Peyer's patch (tissue), 4 donors: ENCODE measurements around the gene PDZK1IP1. TPM values are rescaled to one million over a fixed set of nuclear protein-coding genes. Genes with fewer than 3 reads are reported as not detected.
"Not testable (repeated sequence)": the region's sequence is repeated elsewhere in the genome, so short reads cannot be mapped to it uniquely, and the experiment has no call there.

Experiments
- DNase-seq, 3 donors: peaks; one replicate each; pipeline ENCODE4 v3.0.0-alpha.2; 2017 to 2019
- H3K27ac ChIP-seq, 4 donors: fragments of 200-600 bp; sonication (generic); one replicate each; pipeline ENCODE4 v1.5.1; 2016 to 2019
- H3K27me3 ChIP-seq, 2 donors: fragments of 200-600 bp; sonication (generic); one replicate each; pipeline ENCODE4 v1.5.1; 2019
- H3K36me3 ChIP-seq, 3 donors: fragments of 200-600 bp; sonication (generic); one replicate each; pipeline ENCODE4 v1.5.1; 2016 to 2019
- H3K4me1 ChIP-seq, 4 donors: fragments of 200-600 bp; sonication (generic); one replicate each; pipeline ENCODE4 v1.5.1; 2016 to 2019
- H3K4me3 ChIP-seq, 4 donors: fragments of 200-600 bp; sonication (generic); 1 replicate in 3 of 4; 2 replicates in 1 of 4; pipeline ENCODE4 v1.5.1; 2016 to 2019; ENCODE audit warnings: mild to moderate bottlenecking in 1 of 4
- H3K9me3 ChIP-seq, 4 donors: fragments of 200-600 bp; sonication (generic); one replicate each; pipeline ENCODE4 v1.5.1; 2016 to 2019; ENCODE audit warnings: mild to moderate bottlenecking in 1 of 4
- CTCF ChIP-seq, 6 experiments: fragments of 450-650 bp in 4 of 6; fragments of 200-600 bp in 2 of 6; sonication (generic) in 1 of 6; IDR thresholded peaks; one replicate each; pipeline ENCODE4 v1.5.1; 2017 to 2019; ENCODE audit warnings: antibody characterized with exemption in 6 of 6, mild to moderate bottlenecking in 3 of 6, moderate library complexity in 1 of 6
- POLR2A ChIP-seq, 2 donors: fragments of 450-650 bp; IDR thresholded peaks; one replicate each; pipeline ENCODE4 v1.5.1; 2017; ENCODE audit warnings: antibody characterized with exemption in 2 of 2, mild to moderate bottlenecking in 2 of 2, moderate library complexity in 2 of 2
- total RNA-seq, 4 donors: library from RNA; depleted of rRNA; stranded (reverse); fragments of >200 nt; gene quantifications; one replicate each; pipeline ENCODE4 v1.1.0, GENCODE V29; 2016

PDZK1IP1 gene
- total RNA-seq, 4 donors from 2014 or later: 5.8 to 224 (median 104) TPM

DNA sequence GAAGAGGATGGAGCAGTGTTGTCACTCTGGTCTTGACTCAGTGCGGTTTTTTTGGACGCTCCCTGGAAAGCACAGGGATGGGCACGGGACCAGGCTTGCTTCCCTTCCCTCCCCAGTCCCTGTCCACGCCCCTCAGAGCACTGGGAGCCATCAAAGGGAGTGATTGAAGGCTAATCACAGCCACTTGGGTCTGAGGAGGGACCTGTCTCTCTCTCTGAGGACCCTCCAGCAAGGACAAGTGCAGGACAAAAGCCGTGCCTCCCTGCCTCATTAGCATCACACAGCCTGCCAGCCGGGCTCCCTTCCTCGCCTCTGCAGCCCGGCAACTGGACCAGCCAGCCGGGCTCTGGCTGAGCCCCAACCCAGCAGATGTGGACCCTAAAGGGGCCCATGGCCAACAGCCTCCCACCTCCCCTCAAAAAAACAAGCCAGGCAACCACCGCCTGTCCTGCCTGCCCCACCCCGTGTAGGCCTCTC lies 18.6 kb upstream of the PDZK1IP1 start:
- H3K27ac ChIP-seq: no peak overlapping the region

DNA sequence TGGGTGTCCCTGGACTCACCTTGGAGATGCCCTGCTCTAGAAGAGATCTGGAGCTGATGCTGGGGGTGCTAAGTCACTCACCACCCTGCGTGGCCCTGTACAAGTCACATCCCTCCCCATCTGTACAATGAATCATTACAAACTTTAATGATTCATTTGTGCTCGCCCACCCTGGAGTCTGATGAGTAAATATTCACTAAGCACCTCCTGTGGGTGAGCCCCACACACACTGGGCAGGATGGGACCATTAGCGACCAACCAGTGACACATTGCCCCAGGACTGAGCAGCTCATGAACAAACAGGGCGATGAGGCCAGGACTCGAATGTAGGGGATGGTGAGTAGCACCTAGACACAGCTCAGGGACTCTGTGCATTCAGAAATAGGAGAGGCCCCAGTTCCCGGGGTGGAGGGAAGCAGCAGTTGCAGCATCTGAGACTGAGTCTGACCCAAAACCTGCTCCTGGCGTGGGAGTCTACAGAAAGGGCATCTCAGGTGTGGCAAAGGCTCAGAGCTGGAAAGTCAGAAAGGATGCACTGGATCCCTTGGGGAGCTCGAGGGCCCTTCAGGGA lies 18.1 kb upstream of the PDZK1IP1 start:
- Histone ChIP-seq H3K27me3 (no peaks in the 10 kb centered on the region), H3K9me3 (no peaks in the 10 kb centered on the region), H3K4me1 (no peaks in the 10 kb centered on the region), H3K36me3 (no peaks in the 10 kb centered on the region), H3K27ac (no peak overlapping the region), H3K4me3 (no peak overlapping the region)
- TF ChIP-seq CTCF (IDR thresholded peaks at IDR 0.05): no peak
- no peak for TF ChIP-seq POLR2A (IDR thresholded peaks at IDR 0.05)
- no peak for DNase-seq

More for the DNA sequence above, 18.6 kb upstream of the PDZK1IP1 start:
- Histone ChIP-seq H3K4me1 (no peaks in the 10 kb centered on the region), H3K36me3 (no peaks in the 10 kb centered on the region), H3K27me3 (no peaks in the 10 kb centered on the region), H3K9me3 (no peaks in the 10 kb centered on the region), H3K4me3 (no peak overlapping the region)
- TF ChIP-seq POLR2A (IDR thresholded peaks at IDR 0.05) (no peak), CTCF (IDR thresholded peaks at IDR 0.05) (no peak)
- DNase-seq: no peak

DNA sequence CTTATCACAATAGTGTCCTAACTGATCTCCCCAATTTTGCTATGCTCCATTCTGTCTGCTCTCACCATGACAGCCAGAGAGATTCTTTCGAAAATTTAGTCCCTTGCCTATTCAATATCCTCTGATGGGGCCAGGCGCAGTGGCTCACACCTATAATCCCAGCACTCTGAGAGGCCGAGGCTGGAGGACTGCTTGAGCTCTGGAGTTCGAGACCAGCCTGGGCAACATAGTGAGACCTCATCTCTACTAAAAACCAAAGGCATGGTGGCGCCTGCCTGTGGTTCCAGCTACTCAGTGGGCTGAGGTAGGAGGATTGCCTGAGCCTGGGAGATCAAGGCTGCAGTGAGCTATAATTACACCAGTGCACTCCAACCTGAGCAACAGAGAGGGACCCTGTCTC lies 16.1 kb upstream of the PDZK1IP1 start:
- no peak overlapping the region for H3K4me3 ChIP-seq
- DNase-seq: no peak
- TF ChIP-seq POLR2A (IDR thresholded peaks at IDR 0.05) (no peak), CTCF (IDR thresholded peaks at IDR 0.05) (no peak)
- no peaks in the 10 kb centered on the region for H3K36me3 ChIP-seq
- no peaks in the 10 kb centered on the region for H3K27me3 ChIP-seq
- H3K9me3 ChIP-seq: no peaks in the 10 kb centered on the region
- no peaks in the 10 kb centered on the region for H3K4me1 ChIP-seq
- no peak overlapping the region for H3K27ac ChIP-seq

DNA sequence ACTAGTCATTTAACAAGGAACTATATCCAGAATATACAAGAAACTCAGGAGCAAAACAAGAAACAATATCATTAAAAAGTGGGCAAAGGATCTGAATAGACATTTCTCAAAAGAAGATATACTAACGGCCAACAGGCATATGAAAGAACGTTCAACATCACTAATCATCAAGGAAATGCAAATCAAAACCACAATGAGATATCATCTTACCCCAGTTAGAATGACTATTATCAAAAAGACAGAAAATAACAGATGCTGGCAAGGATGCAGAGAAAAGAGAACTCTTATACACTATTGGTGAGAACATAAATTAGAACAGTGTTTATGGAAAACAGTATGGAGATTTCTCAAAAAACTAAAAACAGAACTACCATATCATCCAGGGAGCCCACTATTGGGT lies 13.7 kb upstream of the PDZK1IP1 start:
- H3K27me3 ChIP-seq, H3K27ac ChIP-seq, H3K36me3 ChIP-seq, H3K9me3 ChIP-seq, H3K4me3 ChIP-seq, DNase-seq, H3K4me1 ChIP-seq: not testable (repeated sequence)

GRCh38 chr1:47201179-47201578 lies 11.3 kb upstream of the PDZK1IP1 start:
- Histone ChIP-seq H3K9me3 (no peaks in the 10 kb centered on the region), H3K4me3 (no peak overlapping the region), H3K36me3 (no peaks in the 10 kb centered on the region), H3K27ac (no peak overlapping the region), H3K27me3 (no peaks in the 10 kb centered on the region), H3K4me1 (no peaks in the 10 kb centered on the region)
- no peak for DNase-seq
- no peak for TF ChIP-seq CTCF (IDR thresholded peaks at IDR 0.05)
- TF ChIP-seq POLR2A (IDR thresholded peaks at IDR 0.05): no peak

GRCh38 chr1:47198214-47198613 lies 8.4 kb upstream of the PDZK1IP1 start:
- Histone ChIP-seq H3K27me3 (no peaks in the 10 kb centered on the region), H3K4me3 (no peak overlapping the region), H3K9me3 (no peaks in the 10 kb centered on the region), H3K36me3 (no peaks in the 10 kb centered on the region), H3K27ac (no peak overlapping the region), H3K4me1 (no peaks in the 10 kb centered on the region)
- no peak for DNase-seq
- no peak for TF ChIP-seq POLR2A (IDR thresholded peaks at IDR 0.05)
- no peak for TF ChIP-seq CTCF (IDR thresholded peaks at IDR 0.05)
